ENCODE data around the gene PWWP2B. TPM values are rescaled to one million over a fixed set of nuclear protein-coding genes. Genes with fewer than 3 reads are reported as not detected.

PWWP2B gene
- total and polyA plus RNA-seq, 10 of the 15 experiments (the other 5 are each of a cell fraction or from before 2014, with no cell fraction given): 0.04 to 0.87 (median 0.35) TPM; not detected in 4

GRCh38 chr10:132447446-132448247 is 50.6 kb downstream of the PWWP2B start (continued):
- no peak for TF ChIP-seq CUX1 (IDR thresholded peaks at IDR 0.05; ENCODE audit: insufficient replicate concordance, low read depth, low read length)

GRCh38 chr10:132448248-132448731 is 51.3 kb downstream of the PWWP2B start:
- ChIA-PET RAD21 (ENCODE audit: unreplicated experiment) (no interaction called here), CTCF (no interaction called here), SMC1A (ENCODE audit: uncharacterized antibody, unreplicated experiment) (no interaction called here), POLR2A (no interaction called here)
- FAIRE-seq: no peak
- H3K79me2 ChIP-seq (ENCODE audit: control insufficient read depth, insufficient read depth, low read length): no peaks in the 10 kb centered on the region
- in situ Hi-C loops (cut with MboI): no loop called here
- H3K27ac ChIP-seq (ENCODE audit: control insufficient read depth, insufficient read depth): 0 out of 2 replicates have a peak overlapping the region, but pooled peaks have one; percentile 62
- no peaks in the 10 kb centered on the region for H3K27me3 ChIP-seq (replicated peaks in 1 of 2; ENCODE audit: control insufficient read depth in 2 of 2, insufficient read depth in 2 of 2, low read length in 1 of 2)
- ATAC-seq: peak; percentile 29
- no peaks in the 10 kb centered on the region for H4K20me1 ChIP-seq (ENCODE audit: control insufficient read depth, insufficient read depth)
- intact Hi-C loops (cut with micrococcal nuclease; ENCODE audit: unreplicated experiment): no loop called here
- no peaks in the 10 kb centered on the region for H3K9me3 ChIP-seq (replicated peaks; ENCODE audit: control insufficient read depth, insufficient read depth, low read length)
- no peaks in the 10 kb centered on the region for H3K36me3 ChIP-seq (ENCODE audit: control insufficient read depth in 2 of 2, insufficient read depth in 2 of 2, low read length in 1 of 2)
- peak overlapping the region; percentile 33; the same call in 1 of the 2 replicates for H3K4me2 ChIP-seq (ENCODE audit: control insufficient read depth, insufficient read depth)
- H3K4me1 ChIP-seq (ENCODE audit: control insufficient read depth, insufficient read depth, low read length): peaks cover 25% of the 10 kb centered on the region
- no TSS peak for BruUV-seq (replicated peaks)
- H3K4me3 ChIP-seq: no peak overlapping the region
- no peak overlapping the region for H3K9ac ChIP-seq (ENCODE audit: control insufficient read depth, insufficient read depth, low read length)
- no peak overlapping the region for H2AFZ ChIP-seq (ENCODE audit: control insufficient read depth, low read depth, low read length)
- peak; percentile 30 for DNase-seq (ENCODE audit: low read depth, low spot score)
- WGBS (ENCODE audit: insufficient coverage, insufficient replicate concordance, low lambda C conversion rate, missing lambda C conversion rate): 64% methylated on average over 5 of the region's 15 CpGs
- TF ChIP-seq HDAC2 (IDR thresholded peaks at IDR 0.05): no peak
- no peak for TF ChIP-seq ATF3 (IDR thresholded peaks at IDR 0.05; ENCODE audit: borderline replicate concordance, extremely low read depth, low read depth, low read length)
- no peak for TF ChIP-seq FOXM1 (IDR thresholded peaks at IDR 0.05; ENCODE audit: low read depth, low read length)
- TF ChIP-seq RELB (IDR thresholded peaks at IDR 0.05; ENCODE audit: low read depth): no peak
- no peak for TF ChIP-seq SKIL (IDR thresholded peaks at IDR 0.05; ENCODE audit: low read depth, poor library complexity, severe bottlenecking)
- TF ChIP-seq ZZZ3 (IDR thresholded peaks at IDR 0.05; ENCODE audit: control insufficient read depth, insufficient read length, low read depth): no peak
- TF ChIP-seq NFIC (IDR thresholded peaks at IDR 0.05; ENCODE audit: low read depth, low read length): no peak
- no peak for TF ChIP-seq PAX5 (IDR thresholded peaks at IDR 0.05; ENCODE audit: borderline replicate concordance, low read depth, low read length)
- no peak for TF ChIP-seq CHD2 (IDR thresholded peaks at IDR 0.05; ENCODE audit: borderline replicate concordance, low read depth, low read length)
- no peak for TF ChIP-seq BHLHE40 (IDR thresholded peaks at IDR 0.05; ENCODE audit: borderline replicate concordance in 1 of 2, low read depth in 2 of 2, low read length in 1 of 2)
